ENCODE data around the gene NLRP6. TPM values are rescaled to one million over a fixed set of nuclear protein-coding genes. Genes with fewer than 3 reads are reported as not detected.
"Not testable (repeated sequence)": the region's sequence is repeated elsewhere in the genome, so short reads cannot be mapped to it uniquely, and the experiment has no call there.

The NLRP6 gene
- total and polyA plus RNA-seq, 2 of the 4 experiments (the other 2 are of a cell fraction) = not detected

DNA sequence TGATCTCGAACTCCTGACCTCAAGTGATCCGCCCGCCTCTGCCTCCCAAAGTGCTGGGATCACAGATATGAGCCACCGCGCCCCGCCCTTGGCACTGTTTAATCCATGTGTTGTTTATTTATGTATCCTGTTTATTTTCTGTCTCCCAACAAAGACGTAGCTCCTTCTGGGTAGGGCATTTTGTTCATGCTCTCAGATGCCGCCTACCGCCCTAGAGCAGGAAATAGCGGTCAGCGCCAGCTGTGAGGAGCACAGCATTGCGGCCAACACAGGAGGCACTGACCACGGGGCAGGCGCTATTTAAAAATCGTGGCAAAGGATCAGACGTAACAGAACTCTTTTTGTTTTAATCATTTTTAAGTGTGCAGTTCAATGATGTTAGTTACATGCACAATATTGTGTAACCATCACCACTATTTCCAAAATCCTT, 9.5 kb upstream of the NLRP6 start:
- H3K4ac ChIP-seq (ENCODE audit: low read depth, low read length); H3K27ac ChIP-seq (ENCODE audit: insufficient read depth, low read length); H2BK20ac ChIP-seq (ENCODE audit: low read depth, low read length); in situ Hi-C loops (cut with MboI; ENCODE audit: low sequenced_read_pairs); H2AK5ac ChIP-seq (ENCODE audit: low read depth, low read length); H2BK5ac ChIP-seq (ENCODE audit: low read depth, low read length, poor library complexity, severe bottlenecking); H4K5ac ChIP-seq (ENCODE audit: low read depth, low read length); H3K79me1 ChIP-seq (ENCODE audit: low read depth in 1 of 2, low read length in 2 of 2); H3K56ac ChIP-seq (ENCODE audit: extremely low read depth, insufficient read depth, low read length); H3K9me3 ChIP-seq (ENCODE audit: control insufficient read depth, insufficient read depth, low read length); dilution Hi-C loops (cut with HindIII; ENCODE audit: low sequenced_read_pairs, unreplicated experiment); H3K18ac ChIP-seq (ENCODE audit: low read depth, low read length); H2BK15ac ChIP-seq (ENCODE audit: low read depth, low read length); H2AK9ac ChIP-seq (replicated peaks; ENCODE audit: low read depth, low read length, poor library complexity); H3K36me3 ChIP-seq (ENCODE audit: control insufficient read depth, insufficient read depth, low read length); H3K14ac ChIP-seq (replicated peaks; ENCODE audit: low read depth, low read length); H4K91ac ChIP-seq (ENCODE audit: insufficient read depth, low read depth, low read length); H3K9ac ChIP-seq (ENCODE audit: low read depth, low read length); H2BK120ac ChIP-seq (ENCODE audit: low read depth, low read length); CTCF ChIA-PET; H4K20me1 ChIP-seq (ENCODE audit: insufficient read depth, low read length); H4K8ac ChIP-seq (ENCODE audit: low read depth in 2 of 2, low read length in 2 of 2); H3K23ac ChIP-seq (ENCODE audit: low read depth, low read length); BruUV-seq (replicated peaks); H3K4me1 ChIP-seq (ENCODE audit: control insufficient read depth, insufficient read depth, low read length); intact Hi-C loops (cut with micrococcal nuclease); H3K9me1 ChIP-seq (ENCODE audit: insufficient read depth, low read length): not testable (repeated sequence)
- Histone ChIP-seq H3K4me3 (ENCODE audit: insufficient read depth, low read depth, low read length) (peak overlapping the region; percentile 15; the same call in 1 of the 2 replicates), H3K27me3 (ENCODE audit: control insufficient read depth, insufficient read depth, low read length) (peaks cover 32% of the 10 kb centered on the region), H3K4me2 (ENCODE audit: low read depth, low read length) (peak overlapping the region; percentile 76; the same call in 1 of the 2 replicates), H2AFZ (replicated peaks; ENCODE audit: low read length, poor library complexity) (peak overlapping the region; percentile 61)
- DNase-seq (peak; percentile 44), ATAC-seq (ENCODE audit: low read depth) (peak; percentile 91)
- WGBS, 2 experiments (ENCODE audit: extremely low coverage in 2 of 2, insufficient read length in 1 of 2) = 60% methylated on average over 1 of the region's 16 CpGs; no CpG with 5 or more reads in 1 of the 2 experiments
- POLR2A ChIA-PET (ENCODE audit: unreplicated experiment) = interaction anchor here (0.5 kb wide), 2 partner anchors 18 to 38 kb away, joined by 3 read pairs; no protein-coding TSS in a partner anchor
- TF ChIP-seq, protein P1, sequence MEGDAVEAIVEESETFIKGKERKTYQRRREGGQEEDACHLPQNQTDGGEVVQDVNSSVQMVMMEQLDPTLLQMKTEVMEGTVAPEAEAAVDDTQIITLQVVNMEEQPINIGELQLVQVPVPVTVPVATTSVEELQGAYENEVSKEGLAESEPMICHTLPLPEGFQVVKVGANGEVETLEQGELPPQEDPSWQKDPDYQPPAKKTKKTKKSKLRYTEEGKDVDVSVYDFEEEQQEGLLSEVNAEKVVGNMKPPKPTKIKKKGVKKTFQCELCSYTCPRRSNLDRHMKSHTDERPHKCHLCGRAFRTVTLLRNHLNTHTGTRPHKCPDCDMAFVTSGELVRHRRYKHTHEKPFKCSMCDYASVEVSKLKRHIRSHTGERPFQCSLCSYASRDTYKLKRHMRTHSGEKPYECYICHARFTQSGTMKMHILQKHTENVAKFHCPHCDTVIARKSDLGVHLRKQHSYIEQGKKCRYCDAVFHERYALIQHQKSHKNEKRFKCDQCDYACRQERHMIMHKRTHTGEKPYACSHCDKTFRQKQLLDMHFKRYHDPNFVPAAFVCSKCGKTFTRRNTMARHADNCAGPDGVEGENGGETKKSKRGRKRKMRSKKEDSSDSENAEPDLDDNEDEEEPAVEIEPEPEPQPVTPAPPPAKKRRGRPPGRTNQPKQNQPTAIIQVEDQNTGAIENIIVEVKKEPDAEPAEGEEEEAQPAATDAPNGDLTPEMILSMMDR (conservative IDR thresholded peaks at IDR 0.05; ENCODE audit: low read depth, low read length) = 0 out of 2 replicates have a peak, but pooled peaks have one; percentile 17
